ENCODE data around the gene ICOS.
"Not testable (repeated sequence)": the region's sequence is repeated elsewhere in the genome, so short reads cannot be mapped to it uniquely, and the experiment has no call there.

Gene ICOS

GRCh38 chr2:203973000-203973399, 36.4 kb downstream of the ICOS start:
- DNase-seq (ENCODE audit: low read depth in 4 of 4, low spot score in 1 of 4) = no peak

- no peak for DNase-seq (ENCODE audit: low read depth in 4 of 4, low spot score in 1 of 4)
These were observed 37.1 kb downstream of the ICOS start for GRCh38 chr2:203973676-203974075.

- DNase-seq (ENCODE audit: low read depth in 4 of 4, low spot score in 1 of 4) = no peak
These were observed 39.3 kb downstream of the ICOS start for GRCh38 chr2:203975912-203976311.

GRCh38 chr2:203982276-203982675, 45.7 kb downstream of the ICOS start:
- DNase-seq (ENCODE audit: low read depth in 4 of 4, low spot score in 1 of 4) = no peak

- no peak for DNase-seq (ENCODE audit: low read depth in 4 of 4, low spot score in 1 of 4)
These were observed 46.6 kb downstream of the ICOS start for GRCh38 chr2:203983064-203983715.

GRCh38 chr2:203985978-203986377, 49.4 kb downstream of the ICOS start:
- not testable (repeated sequence) for DNase-seq (ENCODE audit: low read depth in 4 of 4, low spot score in 1 of 4)

GRCh38 chr2:203987959-203988358, 51.4 kb downstream of the ICOS start:
- DNase-seq (ENCODE audit: low read depth in 4 of 4, low spot score in 1 of 4) = no peak

GRCh38 chr2:203988500-203989260, 52.1 kb downstream of the ICOS start:
- no peak for DNase-seq (ENCODE audit: low read depth in 4 of 4, low spot score in 1 of 4)

- no peak for DNase-seq (ENCODE audit: low read depth in 4 of 4, low spot score in 1 of 4)
These were observed 53.0 kb downstream of the ICOS start for GRCh38 chr2:203989521-203989920.

GRCh38 chr2:203992509-203992908, 55.9 kb downstream of the ICOS start:
- no peak for DNase-seq (ENCODE audit: low read depth in 4 of 4, low spot score in 1 of 4)

- DNase-seq (ENCODE audit: low read depth in 4 of 4, low spot score in 1 of 4) = no peak
These were observed 56.4 kb downstream of the ICOS start for GRCh38 chr2:203993011-203993410.

- no peak for DNase-seq (ENCODE audit: low read depth in 4 of 4, low spot score in 1 of 4)
These were observed 57.0 kb downstream of the ICOS start for GRCh38 chr2:203993560-203993959.

GRCh38 chr2:203994735-203995134, 58.2 kb downstream of the ICOS start:
- DNase-seq (ENCODE audit: low read depth in 4 of 4, low spot score in 1 of 4) = no peak

GRCh38 chr2:203996692-203997091, 60.1 kb downstream of the ICOS start:
- DNase-seq (ENCODE audit: low read depth in 4 of 4, low spot score in 1 of 4) = no peak

GRCh38 chr2:203997481-203997880, 60.9 kb downstream of the ICOS start:
- DNase-seq (ENCODE audit: low read depth in 4 of 4, low spot score in 1 of 4) = no peak

- no peak for DNase-seq (ENCODE audit: low read depth in 4 of 4, low spot score in 1 of 4)
These were observed 61.6 kb downstream of the ICOS start for GRCh38 chr2:203997980-203998809.

- no peak for DNase-seq (ENCODE audit: low read depth in 4 of 4, low spot score in 1 of 4)
These were observed 63.3 kb downstream of the ICOS start for GRCh38 chr2:203999835-204000234.

- DNase-seq (ENCODE audit: low read depth in 4 of 4, low spot score in 1 of 4) = no peak
These were observed 63.9 kb downstream of the ICOS start for GRCh38 chr2:204000446-204000845.

- no peak for DNase-seq (ENCODE audit: low read depth in 4 of 4, low spot score in 1 of 4)
These were observed 66.9 kb downstream of the ICOS start for GRCh38 chr2:204003276-204003990.

GRCh38 chr2:204004912-204005311, 68.3 kb downstream of the ICOS start:
- no peak for DNase-seq (ENCODE audit: low read depth in 4 of 4, low spot score in 1 of 4)
